Measurements from ENCODE around the gene ZFHX3. TPM values are rescaled to one million over a fixed set of nuclear protein-coding genes. Genes with fewer than 3 reads are reported as not detected.
A peak's percentile ranks its signal among the peaks of the same experiment; 100 is the strongest.

Gene ZFHX3
- total and polyA plus RNA-seq, 8 donors: 2.5 to 17.6 (median 9.9) TPM

DNA sequence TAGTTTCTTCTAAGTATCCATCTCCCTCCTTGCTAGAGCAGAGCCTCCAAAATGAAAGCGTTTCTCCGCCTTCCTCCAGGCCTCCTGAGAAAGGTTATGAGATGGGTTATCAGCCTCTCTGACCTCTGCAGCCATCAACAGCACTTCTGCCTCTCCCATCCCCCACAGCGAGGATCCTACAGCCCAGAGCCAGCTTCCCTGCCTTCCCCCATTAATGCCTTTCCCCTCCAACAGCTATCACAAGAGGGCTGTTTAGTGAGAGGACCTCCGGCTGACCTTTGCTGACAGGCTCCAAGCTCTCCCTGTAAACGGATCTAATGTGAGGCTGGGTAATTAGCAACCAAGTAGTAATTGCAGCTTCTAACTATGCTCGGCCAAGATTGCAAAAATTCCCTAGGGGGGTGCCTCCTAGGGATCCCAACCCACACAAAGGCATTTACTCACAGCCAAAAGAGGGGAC is 55.8 kb downstream of the ZFHX3 start:
- TF ChIP-seq, protein P1, sequence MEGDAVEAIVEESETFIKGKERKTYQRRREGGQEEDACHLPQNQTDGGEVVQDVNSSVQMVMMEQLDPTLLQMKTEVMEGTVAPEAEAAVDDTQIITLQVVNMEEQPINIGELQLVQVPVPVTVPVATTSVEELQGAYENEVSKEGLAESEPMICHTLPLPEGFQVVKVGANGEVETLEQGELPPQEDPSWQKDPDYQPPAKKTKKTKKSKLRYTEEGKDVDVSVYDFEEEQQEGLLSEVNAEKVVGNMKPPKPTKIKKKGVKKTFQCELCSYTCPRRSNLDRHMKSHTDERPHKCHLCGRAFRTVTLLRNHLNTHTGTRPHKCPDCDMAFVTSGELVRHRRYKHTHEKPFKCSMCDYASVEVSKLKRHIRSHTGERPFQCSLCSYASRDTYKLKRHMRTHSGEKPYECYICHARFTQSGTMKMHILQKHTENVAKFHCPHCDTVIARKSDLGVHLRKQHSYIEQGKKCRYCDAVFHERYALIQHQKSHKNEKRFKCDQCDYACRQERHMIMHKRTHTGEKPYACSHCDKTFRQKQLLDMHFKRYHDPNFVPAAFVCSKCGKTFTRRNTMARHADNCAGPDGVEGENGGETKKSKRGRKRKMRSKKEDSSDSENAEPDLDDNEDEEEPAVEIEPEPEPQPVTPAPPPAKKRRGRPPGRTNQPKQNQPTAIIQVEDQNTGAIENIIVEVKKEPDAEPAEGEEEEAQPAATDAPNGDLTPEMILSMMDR (IDR thresholded peaks at IDR 0.05): no peak
- Histone ChIP-seq H3K27me3 (no peaks in the 10 kb centered on the region), H3K36me3 (no peaks in the 10 kb centered on the region), H3K9me3 (no peaks in the 10 kb centered on the region), H3K27ac (no peak overlapping the region), H3K4me1 (peaks cover 35 to 50% (median 44%) of the 10 kb centered on the region in 3 donors), H3K4me3 (no peak overlapping the region)
- DNase-seq: no peak
- WGBS, 2 donors: 65 to 68% methylated on average over 6 of the region's 6 CpGs
- intact Hi-C loops (cut with DNase I): no loop called here
- no peak for FAIRE-seq
- no peak for ATAC-seq

DNA sequence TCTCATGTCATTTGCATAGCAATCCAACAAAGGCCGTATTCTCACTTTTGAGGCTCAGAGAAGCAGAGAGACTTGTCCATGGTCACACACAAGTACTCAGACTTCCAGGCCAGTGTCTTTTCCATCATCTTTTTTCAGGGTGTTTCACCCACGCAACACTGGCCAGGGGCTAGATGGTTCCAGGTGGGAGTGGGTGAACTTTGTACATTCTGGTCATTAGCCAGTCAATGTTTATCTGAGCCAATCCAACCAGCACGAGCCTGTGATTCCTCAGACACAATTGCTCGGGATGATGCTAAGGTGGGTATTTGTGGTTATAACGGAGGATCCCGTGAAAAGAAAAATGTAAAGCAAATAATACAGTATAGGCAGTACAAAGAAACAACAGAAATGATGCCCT is 56.3 kb downstream of the ZFHX3 start:
- intact Hi-C loops (cut with DNase I): no loop called here
- TF ChIP-seq, protein P1 (IDR thresholded peaks at IDR 0.05): no peak
- Histone ChIP-seq H3K27me3 (no peaks in the 10 kb centered on the region), H3K4me1 (peaks cover 31 to 45% (median 39%) of the 10 kb centered on the region in 3 donors), H3K4me3 (no peak overlapping the region), H3K36me3 (no peaks in the 10 kb centered on the region), H3K27ac (no peak overlapping the region), H3K9me3 (no peaks in the 10 kb centered on the region)
- FAIRE-seq (no peak), DNase-seq (no peak), ATAC-seq (no peak)
- 72 to 74% methylated on average over 6 of the region's 6 CpGs for WGBS, 2 donors

DNA sequence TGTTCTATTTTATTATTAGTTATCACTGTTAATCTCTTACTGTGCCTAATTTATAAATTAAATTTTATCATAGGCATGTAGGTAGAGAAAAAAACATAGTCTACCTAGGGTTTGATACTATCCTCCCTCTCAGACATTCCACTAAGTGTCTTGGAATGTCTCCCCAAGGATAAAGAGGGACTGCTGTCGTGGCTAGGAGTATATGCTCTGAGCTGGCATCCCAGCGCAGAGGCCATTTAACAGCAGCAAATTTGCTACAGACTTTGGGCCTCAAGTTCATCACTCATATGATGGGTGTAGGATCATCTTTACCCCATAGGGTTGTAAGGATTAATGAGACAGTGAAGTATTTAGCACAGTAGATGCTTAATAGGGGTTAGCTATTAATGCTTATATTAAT is 56.7 kb downstream of the ZFHX3 start:
- intact Hi-C loops (cut with DNase I): no loop called here
- no peaks in the 10 kb centered on the region for H3K9me3 ChIP-seq
- FAIRE-seq (no peak), ATAC-seq (no peak), DNase-seq (no peak)
- H3K36me3 ChIP-seq: no peaks in the 10 kb centered on the region
- no peak overlapping the region for H3K27ac ChIP-seq
- peaks cover 27 to 41% (median 35%) of the 10 kb centered on the region in 3 donors for H3K4me1 ChIP-seq
- WGBS, 2 donors: 94% methylated on average over 2 of the region's 2 CpGs
- TF ChIP-seq, protein P1 (IDR thresholded peaks at IDR 0.05): no peak
- H3K4me3 ChIP-seq: no peak overlapping the region
- no peaks in the 10 kb centered on the region for H3K27me3 ChIP-seq

DNA sequence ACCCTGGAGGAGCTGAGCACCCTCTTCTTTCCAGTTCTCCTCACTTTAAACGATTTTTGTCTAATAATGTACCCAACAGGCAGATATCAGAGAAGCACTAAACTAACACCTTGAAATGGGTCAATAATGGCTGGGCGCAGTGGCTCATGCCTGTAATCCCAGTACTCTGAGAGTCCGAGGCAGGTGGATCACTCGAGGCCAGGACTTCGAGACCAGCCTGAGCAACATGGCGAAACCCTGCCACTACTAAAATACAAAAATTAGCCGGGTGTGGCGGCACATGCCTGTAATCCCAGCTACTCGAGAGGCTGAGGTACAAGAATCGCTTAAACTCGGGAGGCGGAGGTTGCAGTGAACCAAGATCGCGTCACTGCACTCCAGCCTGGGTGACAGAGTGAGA is 57.4 kb downstream of the ZFHX3 start:
- ATAC-seq (no peak), DNase-seq (no peak), FAIRE-seq (no peak)
- Histone ChIP-seq H3K9me3 (no peaks in the 10 kb centered on the region), H3K4me3 (no peak overlapping the region), H3K36me3 (no peaks in the 10 kb centered on the region), H3K27me3 (no peaks in the 10 kb centered on the region), H3K4me1 (peaks cover 29 to 41% (median 32%) of the 10 kb centered on the region in 3 donors), H3K27ac (peak overlapping the region in 3 of 4 donors; percentile 6 to 77 (median 63))
- intact Hi-C loops (cut with DNase I): no loop called here
- 87% methylated on average over 14 of the region's 14 CpGs for WGBS, 2 donors
- TF ChIP-seq, protein P1 (IDR thresholded peaks at IDR 0.05): no peak
